ENCODE results near the gene BFSP1.
A peak's percentile ranks its signal among the peaks of the same experiment; 100 is the strongest.

BFSP1 gene

DNA sequence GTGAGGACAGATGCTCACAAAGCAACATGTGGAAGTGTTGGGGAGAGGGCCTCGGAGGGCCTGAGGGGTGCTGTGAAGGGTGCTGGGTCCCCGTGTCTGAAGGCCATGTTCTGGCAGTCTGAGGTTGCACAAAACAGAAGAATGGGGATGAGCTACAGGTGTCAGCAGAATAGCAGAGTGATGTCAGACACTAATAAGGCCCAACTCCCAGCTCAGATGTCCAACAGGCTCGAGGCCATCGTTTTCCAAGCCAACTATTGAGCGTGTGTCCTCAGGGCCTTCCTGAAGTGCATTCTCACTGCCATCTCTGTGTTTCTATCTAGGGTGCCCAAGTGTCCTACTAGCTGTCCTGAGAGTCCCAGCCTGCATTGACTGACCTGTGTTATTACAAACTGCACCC, 7.9 kb downstream of the BFSP1 start:
- no peak for DNase-seq (ENCODE audit: low read depth in 4 of 4, low spot score in 1 of 4)

DNA sequence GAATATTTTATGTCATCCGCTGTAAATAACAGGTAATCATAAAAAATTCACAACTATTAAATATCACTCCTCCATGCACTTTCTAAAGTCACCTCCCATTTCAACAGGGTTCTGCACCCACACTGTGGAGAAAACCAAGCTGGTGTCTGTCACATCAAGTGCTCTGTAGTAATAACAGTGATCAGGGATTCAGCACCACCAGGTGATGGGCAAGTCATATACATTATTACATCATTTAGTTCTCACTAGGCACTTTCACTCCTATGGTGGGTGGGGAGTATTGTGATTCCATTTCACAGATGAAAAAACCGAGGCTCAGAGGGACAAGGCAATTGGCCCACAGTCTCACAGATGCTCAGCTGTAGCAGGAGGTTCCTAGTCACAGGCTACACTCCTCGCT, 8.7 kb downstream of the BFSP1 start:
- DNase-seq (ENCODE audit: low read depth in 4 of 4, low spot score in 1 of 4) = no peak

DNA sequence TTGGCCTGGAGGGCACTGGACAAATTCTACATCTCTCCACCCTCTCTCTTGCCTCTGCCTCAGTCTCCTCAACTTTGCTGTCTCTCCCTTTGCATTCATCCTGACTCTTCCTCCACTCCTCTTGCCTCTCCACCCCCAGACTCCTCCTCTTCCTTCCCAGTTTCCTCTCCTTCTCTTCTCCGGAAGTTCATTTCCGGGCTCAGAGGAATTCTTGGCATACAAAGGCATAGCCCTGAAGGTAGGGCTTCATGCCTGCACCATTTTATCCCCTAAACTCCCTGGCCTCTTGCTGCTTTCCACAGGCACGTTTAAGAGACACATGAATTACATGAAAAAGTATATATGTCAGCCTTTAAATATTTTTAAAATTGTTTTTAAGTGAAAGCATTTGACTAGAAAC, 10.6 kb downstream of the BFSP1 start:
- no peak for DNase-seq (ENCODE audit: low read depth in 4 of 4, low spot score in 1 of 4)

DNA sequence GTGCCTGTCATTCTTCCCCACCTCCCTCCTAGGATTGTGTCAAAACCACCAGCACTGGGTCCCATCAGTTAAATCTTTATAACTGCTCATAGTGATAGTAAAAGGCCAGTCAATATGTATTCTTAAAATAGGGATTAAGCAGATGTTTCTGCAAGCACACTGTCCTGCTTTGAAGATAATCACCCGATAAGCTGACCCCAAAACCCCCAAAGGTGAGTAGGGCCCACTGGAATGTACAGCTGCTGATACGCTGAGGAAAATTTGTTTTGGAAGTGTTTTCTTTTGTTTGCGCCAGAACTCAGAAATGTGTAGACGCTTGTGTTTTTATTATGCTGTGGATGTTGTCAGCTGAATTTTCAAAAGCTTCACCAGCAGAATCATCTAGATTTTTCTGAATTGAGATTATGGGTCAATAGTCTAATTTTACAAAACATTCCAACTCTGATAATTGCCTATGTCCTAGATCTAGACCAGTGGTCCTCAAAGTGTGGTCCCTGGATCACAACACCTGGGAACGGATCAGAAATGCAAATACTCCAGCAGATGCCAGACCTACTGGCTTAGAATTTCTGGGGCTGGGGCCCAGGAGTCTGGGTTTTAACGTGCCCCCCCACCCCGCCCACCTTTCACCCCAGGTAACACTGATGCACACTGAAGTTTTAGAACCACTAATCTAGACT, 11.4 kb downstream of the BFSP1 start:
- DNase-seq (ENCODE audit: low read depth in 4 of 4, low spot score in 1 of 4) = no peak

DNA sequence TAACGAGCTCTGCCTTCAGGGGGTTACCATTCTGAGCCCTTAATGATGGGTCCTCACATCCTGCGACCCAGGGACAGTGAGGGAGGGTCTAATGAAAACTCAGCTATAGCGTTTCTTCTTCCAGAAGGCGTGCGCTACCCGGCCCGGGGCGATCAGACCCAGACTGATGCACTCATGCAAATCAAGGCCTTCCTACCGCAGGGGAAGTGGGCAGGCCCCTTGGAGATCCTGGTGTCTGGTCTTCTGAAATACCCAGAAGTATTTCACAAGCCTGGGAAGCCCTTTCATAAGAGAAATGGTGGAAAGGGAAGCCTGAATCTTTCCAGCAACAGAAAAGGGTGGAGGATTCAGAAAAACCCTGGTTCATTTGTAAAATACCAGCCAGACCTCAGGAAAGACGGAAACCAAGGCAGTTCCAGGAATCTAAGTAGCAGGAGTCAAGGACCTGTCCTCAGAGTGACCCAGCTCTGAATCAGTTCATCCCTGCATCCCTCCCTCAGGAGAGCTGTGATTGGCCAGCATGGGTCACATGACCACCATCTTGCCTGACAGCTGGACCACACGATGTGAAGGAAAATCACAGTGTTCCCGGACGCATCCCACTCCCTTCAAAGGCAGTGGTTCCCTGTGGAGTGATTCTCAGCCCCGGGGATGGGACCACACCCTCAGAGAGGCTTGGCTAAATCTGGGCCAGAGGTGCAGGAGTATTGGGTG, 12.7 kb downstream of the BFSP1 start:
- DNase-seq (ENCODE audit: low read depth in 4 of 4, low spot score in 1 of 4) = no peak

DNA sequence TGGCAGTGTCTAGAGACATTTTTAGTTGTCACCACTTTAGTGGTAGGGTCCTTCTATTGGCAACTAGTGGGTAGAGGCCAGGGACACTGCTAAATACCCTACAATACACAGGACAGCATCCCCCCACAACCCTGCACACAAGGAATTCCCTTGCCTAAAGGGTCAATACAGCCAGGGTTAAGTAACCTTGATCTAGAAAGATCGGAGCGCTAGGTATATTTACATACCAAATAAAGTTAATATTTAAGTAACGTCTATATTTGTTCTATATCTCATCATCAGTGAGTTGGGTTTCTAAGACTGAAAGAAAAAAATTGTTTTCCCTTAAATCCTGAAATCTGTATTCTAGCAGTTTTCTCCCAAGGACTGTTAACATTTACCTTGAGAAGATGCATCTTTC, 16.1 kb downstream of the BFSP1 start:
- no peak for DNase-seq (ENCODE audit: low read depth in 4 of 4, low spot score in 1 of 4)

DNA sequence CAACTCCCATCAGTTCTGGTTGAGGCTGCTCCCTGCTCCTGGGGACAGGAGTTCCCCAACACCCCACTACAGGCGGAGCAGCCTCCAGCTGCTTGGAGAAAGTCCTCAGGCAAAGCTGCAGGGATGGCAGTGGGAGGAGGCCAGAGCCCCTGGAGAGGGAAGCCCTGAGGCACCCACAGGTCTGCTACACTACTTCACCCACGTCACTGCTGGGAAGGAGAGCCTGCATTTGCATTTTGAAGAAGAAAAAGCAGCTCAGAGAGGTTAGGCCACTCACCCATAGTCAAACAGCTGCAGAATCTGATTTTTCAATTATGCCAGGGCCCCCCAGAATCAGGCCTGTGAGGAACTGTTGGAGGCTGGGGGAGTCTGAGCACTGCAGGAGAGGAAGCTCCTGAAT, 17.2 kb downstream of the BFSP1 start:
- no peak for DNase-seq (ENCODE audit: low read depth in 4 of 4, low spot score in 1 of 4)

DNA sequence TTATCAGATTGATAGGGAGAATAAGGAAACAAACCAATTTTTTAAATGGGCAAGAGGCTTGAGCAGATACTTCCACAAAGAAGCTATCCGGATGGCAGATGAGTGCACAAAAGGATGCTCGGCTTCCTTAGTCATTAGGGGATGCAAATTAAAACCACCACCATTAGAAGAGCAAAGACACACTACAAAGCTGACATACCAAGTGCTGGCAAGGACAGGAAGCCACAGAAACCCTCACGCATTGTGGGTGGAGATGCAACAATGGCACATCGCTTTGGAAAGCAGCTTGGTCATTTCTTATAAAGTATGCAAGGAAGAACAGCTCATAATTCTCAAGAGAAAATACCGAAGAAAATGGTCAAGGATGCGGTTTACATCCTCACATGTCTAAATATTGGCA, 19.8 kb downstream of the BFSP1 start:
- no peak for DNase-seq (ENCODE audit: low read depth in 4 of 4, low spot score in 1 of 4)

DNA sequence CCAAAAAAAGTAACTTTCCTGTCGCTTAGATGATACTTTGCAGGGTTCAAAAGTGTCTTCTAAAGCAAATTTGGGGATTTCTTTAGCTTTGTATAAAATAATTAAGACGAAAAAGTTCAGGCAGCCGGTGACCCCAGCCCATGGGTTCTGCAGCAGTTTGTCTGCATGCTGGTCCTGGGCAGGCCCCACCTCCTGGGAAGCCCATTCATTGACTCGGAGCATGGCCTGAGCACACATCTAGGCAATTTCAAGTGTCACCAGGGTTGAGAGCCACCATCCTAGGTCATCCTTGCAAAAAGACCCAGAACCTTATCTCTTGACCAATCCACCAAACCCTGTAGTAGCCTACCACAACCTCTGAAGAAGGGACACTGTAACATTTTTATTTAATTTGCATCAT, 20.6 kb downstream of the BFSP1 start:
- DNase-seq (ENCODE audit: low read depth in 4 of 4, low spot score in 1 of 4) = no peak

DNA sequence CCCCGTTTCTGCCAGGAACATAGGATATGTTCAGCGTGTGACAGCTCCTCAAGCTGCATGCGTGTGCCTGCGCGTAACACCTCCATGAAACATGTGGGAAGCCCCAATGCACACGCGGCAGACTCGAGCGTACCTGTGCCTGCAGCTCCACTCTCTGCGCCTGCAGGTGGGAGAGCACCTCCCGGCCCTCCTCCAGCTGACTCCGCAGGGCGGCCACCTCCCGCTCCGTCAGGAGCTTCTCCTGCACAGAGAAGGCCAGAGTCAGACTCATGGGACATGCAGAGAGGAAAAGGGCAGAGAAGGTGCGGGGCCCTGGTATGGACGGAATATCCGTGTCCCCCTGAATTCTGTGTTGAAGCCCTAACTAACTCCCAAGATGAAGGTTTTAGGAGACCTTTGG, 22.4 kb downstream of the BFSP1 start:
- no peak for DNase-seq (ENCODE audit: low read depth in 4 of 4, low spot score in 1 of 4)

DNA sequence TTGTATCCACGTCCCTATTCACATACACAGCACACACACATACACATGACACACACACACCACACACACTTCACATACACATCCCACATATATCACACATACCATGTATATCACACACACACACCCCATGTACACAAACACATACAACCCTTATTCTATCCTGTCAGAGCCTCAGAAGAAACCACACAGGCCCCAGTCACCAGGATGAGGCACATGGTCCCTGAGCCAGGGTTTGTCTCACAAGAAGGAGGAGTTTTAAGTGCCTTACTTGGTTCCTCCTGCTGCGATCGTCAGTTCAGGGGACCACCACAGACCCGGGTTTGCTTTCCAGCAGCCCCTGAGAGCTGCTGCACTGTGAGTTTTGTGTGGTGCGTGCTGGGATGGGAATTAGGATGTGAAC, 23.6 kb downstream of the BFSP1 start:
- no peak for DNase-seq (ENCODE audit: low read depth in 4 of 4, low spot score in 1 of 4)

DNA sequence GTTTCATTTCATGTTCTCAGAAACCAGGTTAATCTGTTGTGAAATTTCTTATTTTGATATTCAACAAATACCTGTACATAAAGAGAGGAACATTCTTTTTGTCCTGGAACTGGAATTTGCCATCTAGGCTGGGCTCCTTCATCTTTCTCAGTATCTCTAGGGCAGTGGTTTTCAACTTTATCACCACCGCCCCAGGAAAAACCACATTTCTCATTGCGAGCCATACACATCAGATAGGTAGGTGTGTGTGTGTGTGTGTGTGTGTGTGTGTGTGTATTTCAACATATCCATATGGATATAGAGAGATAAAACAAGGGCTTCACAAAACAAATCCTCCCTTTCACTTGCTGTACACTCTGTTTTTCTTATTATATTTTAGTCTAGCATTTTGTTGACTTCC, 24.1 kb downstream of the BFSP1 start:
- DNase-seq (ENCODE audit: low read depth in 4 of 4, low spot score in 1 of 4) = no peak

DNA sequence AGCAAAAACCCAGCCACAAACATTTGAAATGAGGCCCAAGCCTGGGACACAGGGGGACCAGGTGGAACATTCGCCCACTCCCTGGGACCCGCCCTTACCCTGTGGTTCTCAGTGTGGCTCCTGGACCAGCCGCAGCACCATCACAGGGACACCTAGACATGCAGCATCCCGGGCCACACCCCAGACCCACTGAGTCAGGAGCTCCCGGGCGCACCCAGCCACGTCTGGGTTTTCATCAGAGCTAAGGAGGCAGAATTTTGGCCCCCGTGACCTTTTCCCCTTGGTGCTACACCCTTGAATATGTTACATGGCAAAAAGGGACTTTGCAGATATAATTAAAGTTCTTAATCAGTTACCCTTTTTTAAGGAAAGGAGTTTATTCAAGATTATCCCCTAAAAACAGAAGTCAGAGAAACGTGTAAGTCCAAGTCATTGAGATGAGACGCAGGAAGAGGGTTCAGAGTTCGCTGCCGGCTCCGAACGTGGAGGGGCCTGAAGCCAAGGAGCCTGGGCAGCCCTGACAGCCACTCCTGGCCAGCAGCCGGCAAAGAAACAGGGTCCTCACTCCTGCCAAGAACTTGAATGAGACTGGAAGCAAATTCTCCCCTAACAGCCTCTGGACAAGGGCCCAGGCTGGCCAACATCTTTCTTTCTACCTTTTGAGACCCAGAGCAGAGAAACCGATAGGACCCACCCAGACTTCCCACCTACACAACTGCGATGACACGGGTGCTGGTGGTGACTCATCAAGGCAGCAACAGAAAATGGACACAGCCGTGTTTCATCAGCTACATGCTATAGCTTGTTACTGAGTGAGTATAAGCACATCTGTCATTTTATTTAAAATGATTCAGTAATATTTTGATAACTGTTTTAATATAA, 25.3 kb downstream of the BFSP1 start:
- DNase-seq (ENCODE audit: low read depth in 4 of 4, low spot score in 1 of 4) = peak in 2 of 4 experiments; percentile 31 to 34

DNA sequence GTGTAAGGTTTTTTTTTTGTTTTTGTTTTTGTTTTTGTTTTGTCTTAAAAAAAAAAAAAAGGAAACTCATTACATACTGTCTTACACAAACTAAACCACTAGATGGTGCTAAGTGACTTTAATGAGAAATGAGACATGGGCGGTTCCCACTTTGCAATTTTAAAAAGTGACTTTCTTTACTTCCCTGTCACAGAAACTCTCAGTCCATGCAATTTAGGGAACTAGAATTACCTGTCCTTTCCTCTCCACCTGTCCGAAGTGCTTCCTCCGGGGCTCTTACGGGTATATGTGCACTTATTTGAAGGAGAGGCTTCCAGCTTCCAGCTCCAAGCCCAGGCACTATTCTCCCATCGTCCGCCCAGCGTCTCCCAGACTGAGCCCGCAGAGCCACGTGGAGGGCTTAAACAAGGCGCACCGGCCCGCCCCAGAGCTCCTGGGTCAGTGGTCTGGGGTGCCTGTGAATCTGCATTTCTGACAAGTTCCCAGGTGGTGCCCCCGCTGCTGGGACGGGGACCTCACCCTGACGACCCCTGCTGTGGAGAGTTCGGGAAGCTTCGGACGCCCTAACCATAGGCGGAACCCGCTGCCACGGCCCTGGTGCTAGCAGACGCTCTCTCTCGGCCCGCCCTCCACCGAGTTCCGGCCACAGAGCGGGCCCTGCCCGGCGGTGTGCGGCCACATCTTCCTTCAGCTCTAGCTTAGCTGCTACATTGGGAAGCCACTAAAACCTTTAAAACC, 26.1 kb downstream of the BFSP1 start:
- DNase-seq (ENCODE audit: low read depth in 4 of 4, low spot score in 1 of 4) = peak in 2 of 4 experiments; percentile 7 to 16

DNA sequence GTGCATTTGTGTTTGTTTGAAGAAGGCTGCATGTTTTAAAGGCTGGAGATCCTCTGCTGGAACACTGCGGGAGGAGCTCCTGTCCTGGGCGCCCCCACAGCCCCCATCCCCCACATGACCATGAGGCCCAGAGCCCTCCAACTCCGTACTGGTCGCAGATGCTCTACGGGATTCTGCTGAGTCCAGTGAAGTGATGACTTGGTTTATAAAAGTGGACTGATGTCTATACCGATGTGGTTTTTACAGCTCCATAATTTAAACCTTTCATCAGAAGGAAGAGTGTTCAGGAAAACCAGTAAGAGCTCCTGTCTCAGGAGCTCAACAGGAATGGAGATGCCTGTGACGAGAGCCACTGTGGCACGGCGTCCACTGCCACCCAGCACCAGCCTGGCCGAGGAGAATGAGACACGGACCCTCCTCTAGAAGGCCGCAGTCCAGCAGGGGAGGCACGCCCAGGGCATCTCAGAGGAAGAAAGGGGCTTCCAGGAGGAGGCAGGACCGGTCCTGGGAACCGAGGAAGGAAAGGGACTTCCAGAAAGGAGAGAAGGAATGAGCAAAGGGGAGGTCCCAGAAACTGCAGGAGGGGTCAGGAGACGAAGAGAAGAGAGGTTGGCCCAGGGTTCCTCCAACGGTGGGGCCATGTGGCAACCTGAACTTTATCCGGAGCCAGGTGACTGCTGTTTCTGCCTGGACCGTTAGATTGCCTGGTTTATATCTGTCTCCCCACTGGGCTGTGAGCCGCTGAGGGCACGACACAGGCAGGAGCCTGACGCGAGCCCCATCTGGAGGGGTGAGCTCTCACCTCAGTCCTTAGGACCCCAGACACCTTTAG, 26.9 kb downstream of the BFSP1 start:
- no peak for DNase-seq (ENCODE audit: low read depth in 4 of 4, low spot score in 1 of 4)

DNA sequence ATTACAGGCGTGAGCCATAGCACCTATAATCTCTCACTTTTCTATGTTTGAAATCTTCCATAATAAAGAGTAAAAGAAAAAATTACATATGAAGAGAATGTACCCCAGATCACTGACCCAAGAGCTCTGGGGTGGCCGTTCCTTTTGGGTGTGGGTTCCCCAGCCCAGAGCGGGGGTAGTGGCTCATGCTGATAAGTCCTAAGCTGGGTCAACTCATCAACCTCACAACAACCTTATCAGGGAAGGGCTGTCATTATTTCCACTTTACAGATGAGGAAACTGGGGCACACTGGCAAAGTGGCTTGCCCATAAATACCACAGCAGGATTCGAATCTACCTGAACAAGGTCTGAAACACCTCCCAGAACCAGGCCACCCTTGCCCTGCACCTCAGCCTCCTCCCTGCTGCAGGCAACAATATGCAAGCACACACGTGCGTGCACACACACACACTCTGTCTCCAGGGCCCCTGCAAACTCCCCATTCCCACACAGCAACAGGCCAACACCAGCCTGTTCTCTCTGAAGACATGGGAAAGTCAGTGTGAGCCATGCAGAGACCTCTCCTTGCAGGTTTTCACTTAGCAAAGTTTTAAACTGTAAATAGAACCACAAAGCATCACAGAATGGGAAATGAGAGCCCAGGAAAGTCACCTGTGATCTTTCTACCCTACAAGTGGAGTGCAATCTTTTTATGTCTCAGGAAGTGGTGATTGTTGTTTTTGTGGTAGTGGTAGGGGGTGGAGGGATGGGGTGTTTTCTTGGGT, 27.7 kb downstream of the BFSP1 start:
- DNase-seq (ENCODE audit: low read depth in 4 of 4, low spot score in 1 of 4) = no peak

DNA sequence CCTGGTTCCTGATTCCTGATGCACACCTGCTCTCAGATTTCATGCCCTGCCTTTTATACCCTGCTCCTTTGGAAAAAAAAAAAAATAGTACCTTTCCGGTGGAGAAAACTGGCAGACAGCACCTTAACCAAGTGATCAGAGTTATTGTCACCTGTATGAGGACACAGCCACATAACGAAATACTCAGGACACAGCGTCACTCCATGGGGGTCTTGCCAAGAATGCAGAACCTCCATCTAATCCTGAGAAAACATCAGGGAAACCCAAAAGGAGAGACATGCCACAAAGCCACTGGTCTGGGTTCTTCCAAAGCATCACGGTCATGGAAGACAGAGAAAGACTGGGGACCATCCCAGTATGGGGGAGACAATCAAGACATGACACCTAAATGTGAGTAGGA, 29.1 kb downstream of the BFSP1 start:
- no peak for DNase-seq (ENCODE audit: low read depth in 4 of 4, low spot score in 1 of 4)

DNA sequence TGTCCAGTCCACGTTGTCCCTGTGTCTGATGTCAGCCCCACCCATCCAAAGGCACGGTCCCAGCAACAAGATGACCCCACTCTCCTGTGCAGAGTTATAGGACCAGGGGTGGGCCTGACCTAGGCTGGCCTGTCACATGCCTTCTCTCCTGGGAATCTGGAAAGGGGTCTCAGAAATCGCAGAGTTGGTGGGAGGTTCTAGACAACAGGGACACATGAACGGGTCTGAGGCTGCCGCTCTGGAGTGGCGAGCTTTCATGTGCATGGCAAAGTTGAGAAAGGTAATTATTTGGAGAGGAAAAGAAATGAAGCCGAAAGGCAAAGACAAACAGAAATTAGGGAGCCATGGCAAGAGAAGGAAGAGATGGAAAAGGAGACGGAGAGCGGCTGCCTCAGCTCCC, 29.5 kb downstream of the BFSP1 start:
- DNase-seq (ENCODE audit: low read depth in 4 of 4, low spot score in 1 of 4) = no peak

DNA sequence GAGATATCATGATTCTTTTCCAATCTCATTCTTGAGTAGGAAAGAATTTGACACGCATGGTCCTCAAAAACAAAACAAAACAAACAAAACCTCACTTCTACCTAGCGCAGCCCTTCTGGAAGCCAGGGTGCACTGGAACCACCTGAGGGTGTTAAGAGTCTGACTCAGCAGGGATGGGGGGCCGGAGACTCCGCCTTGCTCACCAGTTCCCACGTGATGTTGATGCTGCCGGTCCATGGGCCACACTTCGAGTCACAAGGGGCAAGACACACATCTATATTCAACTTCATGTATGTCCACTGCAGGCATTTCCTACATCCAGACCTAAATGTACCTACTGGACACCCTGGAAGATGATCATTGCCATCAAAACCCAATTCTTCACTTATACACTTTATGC, 30.4 kb downstream of the BFSP1 start:
- no peak for DNase-seq (ENCODE audit: low read depth in 4 of 4, low spot score in 1 of 4)

DNA sequence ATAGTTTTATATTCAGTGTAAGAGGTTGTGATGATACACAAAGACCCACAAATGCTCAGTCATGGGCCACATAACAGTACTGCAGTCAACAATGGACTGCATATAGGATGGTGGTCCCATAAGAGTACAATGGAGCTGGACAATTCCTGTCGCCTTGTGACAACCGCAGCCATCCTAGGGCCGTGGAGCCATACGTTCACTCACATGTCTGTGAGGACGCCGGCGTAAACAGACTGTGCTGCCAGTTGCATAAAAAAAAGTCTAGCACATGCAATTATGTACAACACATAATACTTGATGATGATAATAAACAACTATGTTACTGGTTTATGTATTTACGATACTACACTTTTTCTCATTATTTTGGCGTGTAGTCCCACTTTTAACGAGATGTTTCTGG, 30.9 kb downstream of the BFSP1 start:
- no peak for DNase-seq (ENCODE audit: low read depth in 4 of 4, low spot score in 1 of 4)
